Measurements from ENCODE around the gene CDH6.

DNA sequence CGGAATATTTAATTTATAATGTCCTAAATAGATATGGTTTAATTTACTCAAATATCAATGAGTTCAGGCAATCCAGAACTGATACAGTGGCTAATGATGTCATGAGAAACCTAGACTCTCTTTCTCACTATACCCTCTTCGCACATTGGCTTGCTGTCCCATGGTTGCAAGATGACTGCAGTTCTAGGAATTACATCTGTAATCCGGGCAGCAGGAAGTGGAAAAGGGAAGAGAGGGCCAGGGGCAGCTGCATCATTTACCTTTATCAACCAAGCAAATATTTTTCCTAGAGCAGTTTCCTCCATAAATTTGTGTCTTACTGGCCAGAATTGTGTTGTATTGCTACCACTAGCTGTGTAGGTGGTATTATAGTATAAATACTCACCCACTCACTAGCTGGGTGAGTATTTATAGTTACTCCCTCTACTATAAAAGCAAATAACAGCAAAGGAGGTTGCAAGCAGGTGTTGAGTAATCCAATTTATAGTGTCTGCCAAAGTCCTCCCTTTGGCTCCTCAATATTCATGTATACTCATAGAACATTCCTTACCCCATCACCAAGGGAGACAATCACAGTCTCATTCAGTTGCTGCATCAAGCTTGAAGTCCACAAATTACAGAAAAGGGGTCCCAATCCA, 169.6 kb downstream of the CDH6 start:
- no peak for TF ChIP-seq POLR2A (IDR thresholded peaks at IDR 0.05)
- TF ChIP-seq, protein P1, sequence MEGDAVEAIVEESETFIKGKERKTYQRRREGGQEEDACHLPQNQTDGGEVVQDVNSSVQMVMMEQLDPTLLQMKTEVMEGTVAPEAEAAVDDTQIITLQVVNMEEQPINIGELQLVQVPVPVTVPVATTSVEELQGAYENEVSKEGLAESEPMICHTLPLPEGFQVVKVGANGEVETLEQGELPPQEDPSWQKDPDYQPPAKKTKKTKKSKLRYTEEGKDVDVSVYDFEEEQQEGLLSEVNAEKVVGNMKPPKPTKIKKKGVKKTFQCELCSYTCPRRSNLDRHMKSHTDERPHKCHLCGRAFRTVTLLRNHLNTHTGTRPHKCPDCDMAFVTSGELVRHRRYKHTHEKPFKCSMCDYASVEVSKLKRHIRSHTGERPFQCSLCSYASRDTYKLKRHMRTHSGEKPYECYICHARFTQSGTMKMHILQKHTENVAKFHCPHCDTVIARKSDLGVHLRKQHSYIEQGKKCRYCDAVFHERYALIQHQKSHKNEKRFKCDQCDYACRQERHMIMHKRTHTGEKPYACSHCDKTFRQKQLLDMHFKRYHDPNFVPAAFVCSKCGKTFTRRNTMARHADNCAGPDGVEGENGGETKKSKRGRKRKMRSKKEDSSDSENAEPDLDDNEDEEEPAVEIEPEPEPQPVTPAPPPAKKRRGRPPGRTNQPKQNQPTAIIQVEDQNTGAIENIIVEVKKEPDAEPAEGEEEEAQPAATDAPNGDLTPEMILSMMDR (IDR thresholded peaks at IDR 0.05): no peak

All from lower leg skin (tissue), 3 donors.